Ramos (cell line): ENCODE results near the gene TMPRSS5.
"Not testable (repeated sequence)": the region's sequence is repeated elsewhere in the genome, so short reads cannot be mapped to it uniquely, and the experiment has no call there.

Source experiments
- in situ Hi-C: fragments of 300-500 bp; cut with MboI; formaldehyde crosslinking; loops from one replicate; pipeline ENCODE4 v1.14.3; 2022; ENCODE audit warnings: low sequenced_read_pairs; ENCODE audit not compliant: unreplicated experiment

TMPRSS5 gene

GRCh38 chr11:113705871-113706655 is at the start of gene TMPRSS5:
TSS of gene TMPRSS5 (minus strand) at chr11:113706308. CDS start at chr11:113706224, 84 bp downstream.
- in situ Hi-C loops: no loop called here

- in situ Hi-C loops: no loop called here
Measured at GRCh38 chr11:113752932-113753331, 46.8 kb upstream of the TMPRSS5 start.

- in situ Hi-C loops: no loop called here
Measured at GRCh38 chr11:113736323-113736722, 30.2 kb upstream of the TMPRSS5 start.

GRCh38 chr11:113732092-113732491 is 26.0 kb upstream of the TMPRSS5 start:
- in situ Hi-C loops: no loop called here

GRCh38 chr11:113730887-113731726 is 25.0 kb upstream of the TMPRSS5 start:
- in situ Hi-C loops: no loop called here

- in situ Hi-C loops: no loop called here
Measured at GRCh38 chr11:113729456-113729855, 23.3 kb upstream of the TMPRSS5 start.

GRCh38 chr11:113728814-113729213 is 22.7 kb upstream of the TMPRSS5 start:
- in situ Hi-C loops: no loop called here

- in situ Hi-C loops: no loop called here
Measured at GRCh38 chr11:113725913-113726312, 19.8 kb upstream of the TMPRSS5 start.

GRCh38 chr11:113725407-113725806 is 19.3 kb upstream of the TMPRSS5 start:
- in situ Hi-C loops: no loop called here

GRCh38 chr11:113724778-113725177 is 18.7 kb upstream of the TMPRSS5 start:
- in situ Hi-C loops: no loop called here

GRCh38 chr11:113723787-113724186 is 17.7 kb upstream of the TMPRSS5 start:
- in situ Hi-C loops: no loop called here

GRCh38 chr11:113722934-113723333 is 16.8 kb upstream of the TMPRSS5 start:
- in situ Hi-C loops: no loop called here

- in situ Hi-C loops: no loop called here
Measured at GRCh38 chr11:113722221-113722620, 16.1 kb upstream of the TMPRSS5 start.

- in situ Hi-C loops: no loop called here
Measured at GRCh38 chr11:113721462-113722066, 15.5 kb upstream of the TMPRSS5 start.

- in situ Hi-C loops: not testable (repeated sequence)
Measured at GRCh38 chr11:113720478-113720877, 14.4 kb upstream of the TMPRSS5 start.

GRCh38 chr11:113715882-113716625 is 9.9 kb upstream of the TMPRSS5 start:
- in situ Hi-C loops: no loop called here

GRCh38 chr11:113715273-113715672 is 9.2 kb upstream of the TMPRSS5 start:
- in situ Hi-C loops: no loop called here

- in situ Hi-C loops: no loop called here
Measured at GRCh38 chr11:113710989-113711388, 4.9 kb upstream of the TMPRSS5 start.

- in situ Hi-C loops: not testable (repeated sequence)
Measured at GRCh38 chr11:113703551-113703950, 2.6 kb downstream of the TMPRSS5 start.

GRCh38 chr11:113701491-113701890 is 4.6 kb downstream of the TMPRSS5 start:
- in situ Hi-C loops: no loop called here
